Measurements from ENCODE around the gene DHODH.

DNA sequence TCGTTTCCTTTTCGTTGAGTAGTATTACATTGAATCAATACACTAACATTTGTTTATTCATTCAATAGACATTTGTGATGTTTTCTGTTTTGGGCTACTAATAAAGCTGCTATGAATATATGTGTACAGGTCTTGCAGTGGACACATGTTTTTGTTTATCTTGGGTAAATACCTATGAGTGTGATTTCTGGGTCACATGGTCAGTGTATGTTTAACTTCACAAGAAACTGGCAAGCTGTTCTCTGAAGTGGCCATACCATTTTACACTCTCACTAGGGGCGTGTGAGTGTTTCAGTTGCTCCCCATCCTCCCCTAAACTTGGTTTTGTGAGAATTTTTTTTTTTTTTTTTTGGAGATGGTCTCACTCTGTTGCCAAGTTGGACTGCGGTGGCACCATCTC lies 43.3 kb upstream of the DHODH start:
- TF ChIP-seq, protein P1, sequence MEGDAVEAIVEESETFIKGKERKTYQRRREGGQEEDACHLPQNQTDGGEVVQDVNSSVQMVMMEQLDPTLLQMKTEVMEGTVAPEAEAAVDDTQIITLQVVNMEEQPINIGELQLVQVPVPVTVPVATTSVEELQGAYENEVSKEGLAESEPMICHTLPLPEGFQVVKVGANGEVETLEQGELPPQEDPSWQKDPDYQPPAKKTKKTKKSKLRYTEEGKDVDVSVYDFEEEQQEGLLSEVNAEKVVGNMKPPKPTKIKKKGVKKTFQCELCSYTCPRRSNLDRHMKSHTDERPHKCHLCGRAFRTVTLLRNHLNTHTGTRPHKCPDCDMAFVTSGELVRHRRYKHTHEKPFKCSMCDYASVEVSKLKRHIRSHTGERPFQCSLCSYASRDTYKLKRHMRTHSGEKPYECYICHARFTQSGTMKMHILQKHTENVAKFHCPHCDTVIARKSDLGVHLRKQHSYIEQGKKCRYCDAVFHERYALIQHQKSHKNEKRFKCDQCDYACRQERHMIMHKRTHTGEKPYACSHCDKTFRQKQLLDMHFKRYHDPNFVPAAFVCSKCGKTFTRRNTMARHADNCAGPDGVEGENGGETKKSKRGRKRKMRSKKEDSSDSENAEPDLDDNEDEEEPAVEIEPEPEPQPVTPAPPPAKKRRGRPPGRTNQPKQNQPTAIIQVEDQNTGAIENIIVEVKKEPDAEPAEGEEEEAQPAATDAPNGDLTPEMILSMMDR (conservative IDR thresholded peaks at IDR 0.05; ENCODE audit: low read depth, low read length) = no peak
- TF ChIP-seq USF2 (IDR thresholded peaks at IDR 0.05; ENCODE audit: low read depth, low read length) = no peak
- TF ChIP-seq MXI1 (IDR thresholded peaks at IDR 0.05; ENCODE audit: borderline replicate concordance, low read depth, low read length) = no peak
- TF ChIP-seq POLR2A (IDR thresholded peaks at IDR 0.05; ENCODE audit: low read depth, low read length) = no peak
- no peak for TF ChIP-seq SMC3 (IDR thresholded peaks at IDR 0.05; ENCODE audit: low read depth, low read length)
- no peak for TF ChIP-seq NFE2L2 (IDR thresholded peaks at IDR 0.05; ENCODE audit: low read depth, low read length)
- TF ChIP-seq RFX5 (IDR thresholded peaks at IDR 0.05; ENCODE audit: low read depth, low read length) = no peak
- no peak for TF ChIP-seq CEBPB (IDR thresholded peaks at IDR 0.05; ENCODE audit: low read depth, low read length)
- no peak for TF ChIP-seq RAD21 (IDR thresholded peaks at IDR 0.05; ENCODE audit: low read length)
- no peak for TF ChIP-seq FOS (IDR thresholded peaks at IDR 0.05; ENCODE audit: low read depth, low read length)
- TF ChIP-seq ELK1 (IDR thresholded peaks at IDR 0.05; ENCODE audit: borderline replicate concordance, low read depth, low read length) = no peak
- TF ChIP-seq BHLHE40 (IDR thresholded peaks at IDR 0.05; ENCODE audit: low read depth, low read length) = no peak
